HEK293T (cell line): Measurements from ENCODE around the gene HS6ST1.

ENCODE experiments used
- CTCF ChIA-PET: fragments of 350-600 bp; formaldehyde crosslinking; extraction: SDS; loops from one replicate; lab custom pipeline; 2021; ENCODE audit warnings: antibody characterized with exemption, inconsistent platforms; lab: Yijun Ruan, JAX
- POLR2A ChIA-PET: fragments of 350-600 bp; formaldehyde crosslinking; extraction: SDS; loops from one replicate; lab custom pipeline; 2020; ENCODE audit warnings: antibody characterized with exemption, inconsistent platforms; lab: Yijun Ruan, JAX
- DNase-seq: peaks from one replicate; pipeline ENCODE4 v3.0.0; 2012; ENCODE audit warnings: mixed read lengths; ENCODE audit errors: extremely low spot score
- ARNT ChIP-seq: fragments of 450-650 bp; IDR thresholded peaks from 2 replicates; pipeline ENCODE4 v1.6.1; 2017; ENCODE audit warnings: mild to moderate bottlenecking
- BHLHE40 ChIP-seq: fragments of 450-650 bp; IDR thresholded peaks from 2 replicates; pipeline ENCODE4 v1.6.1; 2016; ENCODE audit warnings: mild to moderate bottlenecking, moderate library complexity, borderline replicate concordance
- CTBP1 ChIP-seq: fragments of 450-650 bp; IDR thresholded peaks from 2 replicates; pipeline ENCODE4 v1.6.1; 2016; ENCODE audit warnings: borderline replicate concordance
- ELF4 ChIP-seq: fragments of 450-650 bp; IDR thresholded peaks from 2 replicates; pipeline ENCODE4 v1.6.1; 2017; ENCODE audit warnings: antibody characterized with exemption
- FOXA1 ChIP-seq: fragments of 450-650 bp; IDR thresholded peaks from 2 replicates; pipeline ENCODE4 v1.6.1; 2016; ENCODE audit warnings: mild to moderate bottlenecking
- FOXK2 ChIP-seq: fragments of 450-650 bp; IDR thresholded peaks from 2 replicates; pipeline ENCODE4 v1.6.1; 2016; ENCODE audit warnings: mild to moderate bottlenecking
- FOXM1 ChIP-seq: fragments of 450-650 bp; IDR thresholded peaks from 2 replicates; pipeline ENCODE4 v1.6.1; 2017; ENCODE audit warnings: mild to moderate bottlenecking, borderline replicate concordance
- HDGF ChIP-seq: fragments of 450-650 bp; IDR thresholded peaks from 2 replicates; pipeline ENCODE4 v1.6.1; 2017; ENCODE audit warnings: antibody characterized with exemption, borderline replicate concordance
- L3MBTL2 ChIP-seq: fragments of 450-650 bp; conservative IDR thresholded peaks from 2 replicates; pipeline ENCODE4 v1.6.1; 2016; ENCODE audit warnings: mild to moderate bottlenecking
- LEF1 ChIP-seq: fragments of 450-650 bp; IDR thresholded peaks from 2 replicates; pipeline ENCODE4 v1.6.1; 2017; ENCODE audit warnings: mild to moderate bottlenecking, borderline replicate concordance
- NFRKB ChIP-seq: fragments of 450-650 bp; IDR thresholded peaks from 2 replicates; pipeline ENCODE4 v1.6.1; 2016; ENCODE audit warnings: mild to moderate bottlenecking, moderate library complexity
- SP1 ChIP-seq: fragments of 450-650 bp; IDR thresholded peaks from 2 replicates; pipeline ENCODE4 v1.6.1; 2017
- SUZ12 ChIP-seq: fragments of 450-650 bp; IDR thresholded peaks from 2 replicates; pipeline ENCODE4 v1.6.1; 2016; ENCODE audit warnings: mild to moderate bottlenecking
- TARDBP ChIP-seq: fragments of 450-650 bp; IDR thresholded peaks from 2 replicates; pipeline ENCODE4 v1.6.1; 2016
- ZNF384 ChIP-seq: fragments of 450-650 bp; IDR thresholded peaks from 2 replicates; pipeline ENCODE4 v1.6.1; 2016
- TF ChIP-seq, protein P1 (sequence below): fragments of 450-650 bp; IDR thresholded peaks from 2 replicates; pipeline ENCODE4 v1.6.1; 2016

Gene HS6ST1

DNA sequence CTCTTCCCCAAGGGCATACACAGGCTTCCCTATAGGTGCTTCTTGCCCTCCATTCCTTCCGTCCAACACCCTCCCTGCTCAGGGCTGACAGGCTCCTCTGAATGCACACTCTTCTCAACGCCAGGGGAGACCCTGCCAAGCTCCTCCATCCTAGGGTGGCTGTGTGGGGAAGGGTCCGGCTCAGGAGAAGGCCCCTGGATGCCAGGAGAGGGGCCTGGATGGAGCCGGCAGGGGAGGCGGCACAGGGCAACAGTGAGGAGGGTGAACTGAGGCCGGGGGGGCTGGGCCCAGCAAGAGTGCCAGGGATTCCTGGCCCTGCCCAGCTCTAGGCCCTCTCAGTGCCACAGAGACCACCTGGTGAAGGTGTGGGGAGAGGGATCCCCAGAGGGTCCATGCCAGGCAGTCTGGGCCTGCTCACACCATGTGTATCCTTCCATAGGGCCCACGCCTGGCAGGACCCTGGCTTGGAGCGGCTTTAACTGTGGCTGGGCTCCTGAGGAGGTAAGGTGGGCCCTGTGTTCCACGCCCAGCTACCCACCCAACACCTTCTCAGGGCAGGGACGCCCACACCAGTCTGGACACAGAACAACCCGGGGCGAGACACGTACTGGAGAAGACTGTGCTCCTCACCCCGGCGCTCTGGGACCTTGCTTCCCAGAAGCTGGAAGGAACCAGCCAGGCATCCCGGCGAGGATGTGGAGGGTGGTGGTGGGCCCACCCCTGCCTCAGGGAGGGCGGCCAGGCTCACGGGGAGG lies 26.6 kb downstream of the HS6ST1 start:
- POLR2A ChIA-PET, result no interaction called here
- no peak for TF ChIP-seq HDGF
- no peak for TF ChIP-seq ELF4
- no peak for TF ChIP-seq NFRKB
- TF ChIP-seq, protein P1, sequence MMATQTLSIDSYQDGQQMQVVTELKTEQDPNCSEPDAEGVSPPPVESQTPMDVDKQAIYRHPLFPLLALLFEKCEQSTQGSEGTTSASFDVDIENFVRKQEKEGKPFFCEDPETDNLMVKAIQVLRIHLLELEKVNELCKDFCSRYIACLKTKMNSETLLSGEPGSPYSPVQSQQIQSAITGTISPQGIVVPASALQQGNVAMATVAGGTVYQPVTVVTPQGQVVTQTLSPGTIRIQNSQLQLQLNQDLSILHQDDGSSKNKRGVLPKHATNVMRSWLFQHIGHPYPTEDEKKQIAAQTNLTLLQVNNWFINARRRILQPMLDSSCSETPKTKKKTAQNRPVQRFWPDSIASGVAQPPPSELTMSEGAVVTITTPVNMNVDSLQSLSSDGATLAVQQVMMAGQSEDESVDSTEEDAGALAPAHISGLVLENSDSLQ, result no peak
- no peak for TF ChIP-seq LEF1
- no peak for TF ChIP-seq SP1
- TF ChIP-seq FOXK2, result no peak
- TF ChIP-seq CTBP1, result no peak
- TF ChIP-seq ZNF384, result no peak
- no peak for TF ChIP-seq SUZ12
- no peak for TF ChIP-seq BHLHE40
- TF ChIP-seq L3MBTL2, result no peak
- TF ChIP-seq FOXM1, result no peak
- TF ChIP-seq FOXA1, result no peak
- TF ChIP-seq TARDBP, result no peak
- DNase-seq, result no peak
- CTCF ChIA-PET, result no interaction called here

DNA sequence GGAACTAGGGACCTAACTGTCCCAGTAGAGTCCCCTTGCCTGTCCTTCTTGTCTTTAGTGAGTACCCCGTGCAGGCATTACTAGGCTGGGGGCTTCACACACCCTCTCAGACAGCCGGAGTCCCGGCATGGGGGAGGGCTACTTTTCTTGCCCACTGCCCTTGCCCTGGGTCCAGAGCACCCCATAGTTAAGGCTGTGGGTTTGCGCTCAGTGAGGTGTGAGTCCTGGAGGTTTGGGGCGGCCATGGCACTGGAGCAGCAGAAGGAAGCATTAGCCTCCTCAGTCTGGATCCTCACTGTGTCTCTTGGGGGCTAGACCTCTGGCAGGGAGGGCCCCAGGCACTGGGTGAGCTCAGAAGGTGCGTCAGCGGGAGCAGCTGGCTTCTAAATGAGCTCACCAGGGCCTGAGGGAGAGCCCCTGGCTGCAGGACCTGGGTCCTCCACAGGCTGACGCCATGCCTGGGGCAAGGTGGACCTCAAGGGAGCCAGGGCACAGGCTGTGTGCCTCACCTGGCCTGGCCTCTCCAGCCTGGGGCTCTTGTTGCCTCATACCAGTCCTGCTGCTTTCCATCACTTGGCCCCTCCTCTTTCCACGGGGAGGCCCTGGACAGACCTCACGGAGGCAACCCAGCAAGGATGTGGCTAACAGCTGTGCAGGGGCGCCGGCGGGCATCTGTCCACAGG lies 27.4 kb downstream of the HS6ST1 start:
- TF ChIP-seq L3MBTL2 (no peak), CTBP1 (no peak), TARDBP (no peak), FOXA1 (no peak), HDGF (no peak), SUZ12 (no peak), ELF4 (no peak), FOXM1 (no peak), LEF1 (no peak), FOXK2 (no peak), ARNT (no peak), SP1 (no peak), ZNF384 (no peak), NFRKB (no peak), BHLHE40 (no peak)
- TF ChIP-seq, protein P1, result no peak
- CTCF ChIA-PET, result no interaction called here
- DNase-seq, result no peak
- POLR2A ChIA-PET, result no interaction called here

DNA sequence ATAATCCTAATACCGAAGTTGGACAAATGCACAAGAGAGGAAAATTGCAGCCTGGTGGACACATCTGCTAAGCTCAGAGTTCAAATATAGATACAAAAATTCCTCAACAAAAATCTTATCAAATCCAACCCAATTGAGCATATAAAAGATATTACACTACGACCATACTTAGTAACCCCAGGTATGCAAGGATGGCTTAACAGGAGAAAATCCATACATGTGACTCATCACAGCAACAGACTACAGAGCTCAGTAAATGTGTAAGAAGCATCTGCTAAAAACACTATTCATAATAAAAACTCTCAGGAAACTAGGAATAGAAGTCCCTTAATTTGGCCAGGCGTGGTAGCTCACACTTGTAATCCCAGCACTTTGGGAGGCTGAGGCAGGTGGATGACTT lies 28.3 kb downstream of the HS6ST1 start:
- ChIA-PET CTCF (interaction anchor here (0.8 kb wide), 1 partner anchor 142 kb away, joined by 5 read pairs; no protein-coding TSS in a partner anchor), POLR2A (no interaction called here)
- TF ChIP-seq FOXA1 (no peak), LEF1 (no peak), ARNT (no peak), ZNF384 (no peak), L3MBTL2 (no peak), NFRKB (no peak), TARDBP (no peak), SP1 (no peak), FOXM1 (no peak), CTBP1 (no peak), HDGF (no peak), BHLHE40 (no peak), ELF4 (no peak), SUZ12 (no peak)
- DNase-seq, result no peak

DNA sequence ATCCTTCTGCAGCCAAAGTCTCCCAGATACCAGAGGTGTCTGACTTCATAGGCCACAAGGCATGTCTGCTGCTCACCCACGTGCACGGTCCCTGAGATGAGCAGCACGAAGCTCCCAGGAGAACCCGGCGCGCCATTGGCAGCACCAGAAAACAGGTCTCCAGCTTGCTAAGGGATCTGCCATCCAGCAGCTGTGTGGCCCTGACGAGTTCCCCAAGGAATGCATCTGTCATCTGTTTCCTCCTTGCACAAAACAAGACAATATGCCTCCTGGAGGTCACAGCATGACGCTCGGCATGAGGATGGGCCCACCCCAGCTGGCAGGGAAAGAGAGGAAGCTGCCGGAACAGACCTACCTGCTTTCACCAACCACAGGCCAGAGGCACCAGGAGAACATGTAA lies 29.2 kb downstream of the HS6ST1 start:
- no peak for DNase-seq
- ChIA-PET CTCF (no interaction called here), POLR2A (no interaction called here)
- no peak for TF ChIP-seq HDGF
- TF ChIP-seq FOXM1, result no peak
- TF ChIP-seq SUZ12, result no peak
- TF ChIP-seq ARNT, result no peak
- no peak for TF ChIP-seq TARDBP
- no peak for TF ChIP-seq CTBP1
- no peak for TF ChIP-seq L3MBTL2

DNA sequence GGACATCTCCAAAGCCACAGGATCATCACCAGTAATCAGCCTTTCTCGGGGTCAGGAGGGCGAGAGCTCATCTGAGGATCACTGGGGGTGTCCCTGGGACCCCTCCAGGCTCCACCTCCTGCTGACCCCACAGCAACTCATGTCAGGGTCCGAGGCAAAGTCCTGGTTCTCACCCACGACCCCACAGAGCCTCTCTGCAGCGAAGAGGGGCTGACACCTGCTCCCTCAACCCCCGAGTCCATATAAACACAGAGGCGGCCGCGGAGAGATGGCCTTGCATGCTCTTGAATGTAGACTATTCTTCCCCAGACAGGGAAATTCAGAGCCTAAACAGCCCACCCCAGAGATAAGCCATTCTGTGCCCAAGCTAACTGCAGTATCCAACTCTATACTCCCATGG lies 29.9 kb downstream of the HS6ST1 start:
- no peak for DNase-seq
- POLR2A ChIA-PET, result no interaction called here
- CTCF ChIA-PET, result no interaction called here
- no peak for TF ChIP-seq FOXM1

DNA sequence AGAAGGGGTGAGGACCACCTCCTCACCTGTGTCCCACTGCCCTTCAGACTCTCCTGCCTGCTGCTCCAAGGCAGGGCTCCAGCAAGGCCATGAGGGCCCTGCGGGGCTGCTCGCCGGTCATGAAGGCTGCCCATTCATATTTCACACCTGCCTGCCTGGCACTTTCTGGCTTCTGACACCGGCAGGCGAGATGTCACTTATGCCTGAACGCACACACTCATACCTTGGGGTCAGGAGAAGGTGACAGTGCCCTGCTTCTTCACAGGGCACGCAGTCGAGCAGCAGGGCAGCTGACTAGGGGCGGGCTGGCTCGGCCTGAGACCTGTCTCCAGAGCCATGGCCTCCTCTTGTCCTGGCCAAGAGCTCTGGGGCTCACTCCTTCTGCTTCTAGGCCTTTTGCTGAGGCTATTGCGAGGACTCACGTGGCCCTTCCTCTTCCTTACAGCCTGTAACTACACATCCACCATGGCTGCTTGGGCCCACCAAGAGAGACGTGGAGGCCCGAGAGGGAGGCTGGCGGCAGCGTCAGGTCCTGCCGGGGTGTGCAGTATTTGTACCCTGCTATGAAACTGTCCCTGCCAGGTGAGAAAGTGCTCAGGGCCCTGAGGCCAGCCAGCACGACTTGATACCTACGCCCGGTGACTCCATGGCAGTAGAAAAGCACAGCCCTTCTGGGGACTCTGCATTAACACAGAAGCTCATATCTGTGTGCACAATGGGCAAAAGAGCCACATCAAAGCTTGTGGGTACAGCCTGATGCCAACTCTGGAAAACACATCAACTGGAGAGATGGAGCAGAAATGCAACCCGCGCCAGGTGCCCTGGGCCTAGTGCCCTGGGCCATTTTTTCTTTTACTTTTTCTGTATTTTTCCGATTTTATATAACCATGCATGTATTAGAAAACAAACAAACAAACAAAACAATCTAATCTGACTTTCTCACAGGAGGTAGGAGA lies 30.6 kb downstream of the HS6ST1 start:
- no peak for DNase-seq
- POLR2A ChIA-PET, result no interaction called here
- CTCF ChIA-PET, result no interaction called here
- TF ChIP-seq TARDBP (no peak), CTBP1 (no peak), ZNF384 (no peak), SUZ12 (no peak)
- TF ChIP-seq, protein P1, result no peak
